ENCODE data around the gene GRIK4. TPM values are rescaled to one million over a fixed set of nuclear protein-coding genes. Genes with fewer than 3 reads are reported as not detected.

GRIK4 gene
- total and polyA plus RNA-seq, 8 donors: 0.02 TPM; not detected in 7

- Histone ChIP-seq H3K9me3 (no peaks in the 10 kb centered on the region), H3K36me3 (no peaks in the 10 kb centered on the region), H3K27me3 (no peaks in the 10 kb centered on the region), H3K4me3 (no peak overlapping the region), H3K4me1 (no peaks in the 10 kb centered on the region), H3K27ac (no peak overlapping the region)
- intact Hi-C loops (cut with DNase I): no loop called here
- FAIRE-seq (no peak), ATAC-seq (no peak), DNase-seq (no peak)
- 44 to 46% methylated on average over 16 of the region's 16 CpGs for WGBS, 2 donors
- no peak for TF ChIP-seq CTCF (IDR thresholded peaks at IDR 0.05)
Measured at GRCh38 chr11:120527111-120527761, 15.7 kb downstream of the GRIK4 start.

- Histone ChIP-seq H3K27ac (no peak overlapping the region), H3K4me1 (no peaks in the 10 kb centered on the region), H3K27me3 (no peaks in the 10 kb centered on the region), H3K4me3 (no peak overlapping the region), H3K9me3 (no peaks in the 10 kb centered on the region), H3K36me3 (no peaks in the 10 kb centered on the region)
- FAIRE-seq (no peak), DNase-seq (no peak), ATAC-seq (no peak)
- no peak for TF ChIP-seq CTCF (IDR thresholded peaks at IDR 0.05)
- WGBS, 2 donors: 69 to 85% methylated on average over 4 of the region's 4 CpGs
- intact Hi-C loops (cut with DNase I): no loop called here
Measured at GRCh38 chr11:120528749-120529148, 17.2 kb downstream of the GRIK4 start.

GRCh38 chr11:120529214-120529613 is 17.7 kb downstream of the GRIK4 start:
- intact Hi-C loops (cut with DNase I): no loop called here
- H3K27me3 ChIP-seq: no peaks in the 10 kb centered on the region
- no peaks in the 10 kb centered on the region for H3K9me3 ChIP-seq
- no peak for ATAC-seq
- 72 to 75% methylated on average over 7 of the region's 7 CpGs for WGBS, 2 donors
- peak in 1 of 6 donors; percentile 10 for DNase-seq
- H3K27ac ChIP-seq: no peak overlapping the region
- no peak for FAIRE-seq
- no peak overlapping the region for H3K4me3 ChIP-seq
- TF ChIP-seq CTCF (IDR thresholded peaks at IDR 0.05): no peak
- H3K4me1 ChIP-seq: no peaks in the 10 kb centered on the region
- H3K36me3 ChIP-seq: no peaks in the 10 kb centered on the region

GRCh38 chr11:120529911-120530310 is 18.4 kb downstream of the GRIK4 start:
- intact Hi-C loops (cut with DNase I): no loop called here
- Histone ChIP-seq H3K9me3 (no peaks in the 10 kb centered on the region), H3K36me3 (no peaks in the 10 kb centered on the region), H3K4me3 (no peak overlapping the region), H3K27me3 (no peaks in the 10 kb centered on the region), H3K27ac (no peak overlapping the region), H3K4me1 (no peaks in the 10 kb centered on the region)
- DNase-seq (no peak), FAIRE-seq (no peak), ATAC-seq (no peak)
- WGBS, 2 donors: 54 to 61% methylated on average over 6 of the region's 6 CpGs
- no peak for TF ChIP-seq CTCF (IDR thresholded peaks at IDR 0.05)

GRCh38 chr11:120532082-120532831 is 20.7 kb downstream of the GRIK4 start:
- Histone ChIP-seq H3K36me3 (no peaks in the 10 kb centered on the region), H3K27ac (no peak overlapping the region), H3K4me1 (no peaks in the 10 kb centered on the region), H3K27me3 (no peaks in the 10 kb centered on the region), H3K9me3 (no peaks in the 10 kb centered on the region), H3K4me3 (no peak overlapping the region)
- intact Hi-C loops (cut with DNase I): no loop called here
- ATAC-seq (no peak), DNase-seq (no peak), FAIRE-seq (no peak)
- no peak for TF ChIP-seq CTCF (IDR thresholded peaks at IDR 0.05)
- 43 to 55% methylated on average over 16 of the region's 16 CpGs for WGBS, 2 donors

Measured in pancreas (tissue), 10 donors.